ENCODE data around the gene CBS.
"Not testable (repeated sequence)": the region's sequence is repeated elsewhere in the genome, so short reads cannot be mapped to it uniquely, and the experiment has no call there.

- TF ChIP-seq CTCF, POLR2A (IDR thresholded peaks at IDR 0.05): not testable (repeated sequence)
These were observed at the start of gene CBS for GRCh38 chr21:43075170-43076022.

All from lower leg skin (tissue), 3 donors.